Mesothelial cell of epicardium (in vitro differentiated cells): ENCODE data around the gene MACROD2. TPM values are rescaled to one million over a fixed set of nuclear protein-coding genes. Genes with fewer than 3 reads are reported as not detected.
A peak's percentile ranks its signal among the peaks of the same experiment; 100 is the strongest.

Experiments used
- DNase-seq, 2 experiments: peaks; one replicate each; pipeline ENCODE4 v3.0.0; 2021; ENCODE audit warnings: low spot score in 2 of 2; ENCODE audit not compliant: unreplicated experiment in 2 of 2
- H3K27ac Mint-ChIP-seq: 2 replicates; pipeline ENCODE4 v1.8.0; 2021; ENCODE audit warnings: mixed read lengths
- H3K27me3 Mint-ChIP-seq: 2 replicates; pipeline ENCODE4 v1.8.0; 2021; ENCODE audit warnings: low read depth, mixed read lengths
- H3K36me3 Mint-ChIP-seq: 2 replicates; pipeline ENCODE4 v1.8.0; 2021; ENCODE audit warnings: mixed read lengths
- H3K4me1 Mint-ChIP-seq: 2 replicates; pipeline ENCODE4 v1.8.0; 2021; ENCODE audit warnings: mixed read lengths
- H3K4me3 Mint-ChIP-seq: 2 replicates; pipeline ENCODE4 v1.8.0; 2021; ENCODE audit warnings: mild to moderate bottlenecking, moderate library complexity, mixed read lengths
- H3K9me3 Mint-ChIP-seq: 2 replicates; pipeline ENCODE4 v1.8.0; 2021; ENCODE audit warnings: mixed read lengths
- CTCF ChIP-seq: fragments of 200-600 bp; sonication (generic); IDR thresholded peaks from one replicate; pipeline ENCODE4 v1.5.0; 2021; ENCODE audit warnings: antibody characterized with exemption; ENCODE audit not compliant: unreplicated experiment
- total RNA-seq: library from RNA; stranded (reverse); gene quantifications from 3 replicates; pipeline ENCODE4 v1.2.1, GENCODE V29; 2021

MACROD2 gene
- total RNA-seq, 1 donor from 2014 or later, result 10.0 TPM

GRCh38 chr20:14720251-14720650 is 724.9 kb downstream of the MACROD2 start:
- H3K36me3 Mint-ChIP-seq, result no peaks in the 10 kb centered on the region
- peaks cover 3% of the 10 kb centered on the region for H3K9me3 Mint-ChIP-seq
- H3K27me3 Mint-ChIP-seq, result no peaks in the 10 kb centered on the region

DNA sequence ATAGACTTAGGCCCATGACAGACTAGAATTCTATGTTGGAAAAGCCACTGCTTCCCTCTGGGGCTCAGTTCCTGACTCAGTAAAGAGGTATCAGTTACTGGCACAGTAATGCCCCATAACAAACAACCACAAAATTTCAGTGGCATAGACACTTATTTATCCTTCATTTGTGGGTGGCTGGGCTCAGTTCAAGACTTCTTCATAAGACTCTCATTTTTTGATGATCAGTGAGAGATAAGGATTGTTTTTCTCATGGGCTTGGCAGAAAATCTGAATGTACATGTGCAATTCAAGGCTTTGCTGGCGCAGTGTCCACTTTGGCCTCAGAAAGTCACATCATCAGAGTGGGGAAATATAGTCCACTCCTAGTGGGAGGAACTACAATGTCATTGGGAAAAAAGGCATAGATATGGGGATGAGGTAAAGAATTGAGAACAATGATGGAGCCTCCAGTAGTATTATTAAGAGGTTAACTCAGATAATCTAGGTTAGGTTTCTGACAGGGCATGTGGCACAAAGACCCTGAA is 726.7 kb downstream of the MACROD2 start:
- peak overlapping the region; percentile 62 for H3K27ac Mint-ChIP-seq
- no peak for DNase-seq
- peaks cover 3% of the 10 kb centered on the region for H3K9me3 Mint-ChIP-seq
- no peak for TF ChIP-seq CTCF
- H3K27me3 Mint-ChIP-seq, result no peaks in the 10 kb centered on the region
- H3K36me3 Mint-ChIP-seq, result no peaks in the 10 kb centered on the region
- peaks cover 37% of the 10 kb centered on the region for H3K4me1 Mint-ChIP-seq
- no peak overlapping the region for H3K4me3 Mint-ChIP-seq

More at GRCh38 chr20:14720251-14720650, 724.9 kb downstream of the MACROD2 start:
- peaks cover 48% of the 10 kb centered on the region for H3K4me1 Mint-ChIP-seq
- H3K27ac Mint-ChIP-seq, result no peak overlapping the region
- no peak for DNase-seq
- no peak for TF ChIP-seq CTCF
- no peak overlapping the region for H3K4me3 Mint-ChIP-seq

DNA sequence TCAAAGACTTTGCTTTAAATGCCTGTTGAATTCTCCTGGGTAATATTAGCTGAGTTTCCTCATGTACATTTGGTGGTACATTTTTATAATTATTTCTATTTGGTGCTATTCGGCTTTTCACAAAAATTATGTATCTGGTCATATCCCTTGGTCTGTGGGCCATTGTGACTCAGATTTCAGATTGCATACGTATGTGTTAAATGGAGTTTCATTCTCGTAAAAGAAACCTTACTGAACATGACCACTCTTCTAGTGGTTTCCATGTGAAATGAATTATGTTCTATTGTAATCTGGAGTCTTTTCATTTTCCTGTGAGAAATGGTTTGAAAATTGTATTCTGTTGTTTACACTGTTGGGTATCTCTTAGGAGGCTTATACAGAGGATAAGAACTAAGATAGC is 728.3 kb downstream of the MACROD2 start:
- Mint-ChIP-seq H3K4me3 (no peak overlapping the region), H3K36me3 (no peaks in the 10 kb centered on the region), H3K27me3 (no peaks in the 10 kb centered on the region), H3K9me3 (peaks cover 3% of the 10 kb centered on the region), H3K4me1 (peaks cover 39% of the 10 kb centered on the region), H3K27ac (peak overlapping the region; percentile 51)
- no peak for TF ChIP-seq CTCF
- DNase-seq, result no peak

GRCh38 chr20:14724036-14724435 is 728.7 kb downstream of the MACROD2 start:
- Mint-ChIP-seq H3K9me3 (peaks cover 3% of the 10 kb centered on the region), H3K27ac (peak overlapping the region; percentile 51), H3K4me1 (peaks cover 39% of the 10 kb centered on the region), H3K4me3 (no peak overlapping the region), H3K36me3 (no peaks in the 10 kb centered on the region), H3K27me3 (no peaks in the 10 kb centered on the region)
- TF ChIP-seq CTCF, result no peak
- DNase-seq, result no peak

DNA sequence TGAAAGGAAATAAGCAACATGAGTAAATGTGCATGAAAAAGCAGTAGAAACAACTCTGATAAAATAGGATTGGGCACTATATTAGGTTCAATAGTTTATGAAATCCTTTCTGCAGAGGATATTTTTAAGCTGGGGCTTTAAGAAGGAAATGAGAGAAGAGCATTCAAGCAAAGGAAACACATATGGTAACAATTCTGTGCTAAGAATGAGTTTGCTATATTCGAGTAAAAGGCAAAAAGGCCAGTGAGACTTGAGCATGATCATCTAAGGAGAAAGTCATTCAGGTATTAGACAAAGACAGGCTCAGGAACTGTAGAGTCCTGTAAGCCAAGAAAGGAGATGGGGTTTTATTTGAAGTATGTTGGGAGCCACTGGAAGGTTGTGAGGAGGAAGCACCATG is 729.2 kb downstream of the MACROD2 start:
- H3K27ac Mint-ChIP-seq, result peak overlapping the region; percentile 51
- TF ChIP-seq CTCF, result no peak
- no peaks in the 10 kb centered on the region for H3K27me3 Mint-ChIP-seq
- H3K4me1 Mint-ChIP-seq, result peaks cover 39% of the 10 kb centered on the region
- H3K4me3 Mint-ChIP-seq, result no peak overlapping the region
- H3K36me3 Mint-ChIP-seq, result no peaks in the 10 kb centered on the region
- peaks cover 3% of the 10 kb centered on the region for H3K9me3 Mint-ChIP-seq
- DNase-seq, result no peak

- Mint-ChIP-seq H3K9me3 (peaks cover 3% of the 10 kb centered on the region), H3K4me1 (peaks cover 39% of the 10 kb centered on the region), H3K4me3 (no peak overlapping the region), H3K36me3 (no peaks in the 10 kb centered on the region), H3K27me3 (no peaks in the 10 kb centered on the region), H3K27ac (no peak overlapping the region)
- TF ChIP-seq CTCF, result no peak
- DNase-seq, result no peak
These were observed 731.3 kb downstream of the MACROD2 start for GRCh38 chr20:14726591-14726990.
